Measurements from ENCODE around the gene CBARP. TPM values are rescaled to one million over a fixed set of nuclear protein-coding genes. Genes with fewer than 3 reads are reported as not detected.
A peak's percentile ranks its signal among the peaks of the same experiment; 100 is the strongest.

CBARP gene
- total and polyA plus RNA-seq, 2 of the 4 experiments (the other 2 are of a cell fraction) = 0.18 to 3.9 TPM

GRCh38 chr19:1218751-1219567 lies 18.8 kb downstream of the CBARP start (continued):
- no peak for TF ChIP-seq RFX5 (IDR thresholded peaks at IDR 0.05; ENCODE audit: low read depth, low read length)

GRCh38 chr19:1217366-1217765 lies 20.4 kb downstream of the CBARP start:
- POLR2A ChIA-PET (ENCODE audit: unreplicated experiment) = no interaction called here
- ATAC-seq (ENCODE audit: low read depth) (no peak), DNase-seq (no peak)
- Histone ChIP-seq H3K9me3 (ENCODE audit: control insufficient read depth, insufficient read depth, low read length) (no peaks in the 10 kb centered on the region), H3K4me1 (ENCODE audit: control insufficient read depth, insufficient read depth, low read length) (peaks cover 18% of the 10 kb centered on the region), H3K36me3 (ENCODE audit: control insufficient read depth, insufficient read depth, low read length) (peaks cover 27% of the 10 kb centered on the region; the same call in 1 of the 2 replicates), H4K8ac (ENCODE audit: low read depth in 2 of 2, low read length in 2 of 2) (no peak overlapping the region), H3K14ac (replicated peaks; ENCODE audit: low read depth, low read length) (no peak overlapping the region), H2BK120ac (ENCODE audit: low read depth, low read length) (no peak overlapping the region), H2BK20ac (ENCODE audit: low read depth, low read length) (no peak overlapping the region), H2BK15ac (ENCODE audit: low read depth, low read length) (no peak overlapping the region), H3K4me2 (ENCODE audit: low read depth, low read length) (no peak overlapping the region), H3K18ac (ENCODE audit: low read depth, low read length) (no peak overlapping the region), H3K9ac (ENCODE audit: low read depth, low read length) (no peak overlapping the region), H2AK5ac (ENCODE audit: low read depth, low read length) (peak overlapping the region; percentile 5; the same call in 1 of the 2 replicates), H3K9me1 (ENCODE audit: insufficient read depth, low read length) (peaks cover 15% of the 10 kb centered on the region), H2BK5ac (ENCODE audit: low read depth, low read length, poor library complexity, severe bottlenecking) (no peak overlapping the region), H2AFZ (replicated peaks; ENCODE audit: low read length, poor library complexity) (no peak overlapping the region), H4K20me1 (ENCODE audit: insufficient read depth, low read length) (peaks cover 57% of the 10 kb centered on the region), H3K56ac (ENCODE audit: extremely low read depth, insufficient read depth, low read length) (no peak overlapping the region), H3K23ac (ENCODE audit: low read depth, low read length) (no peak overlapping the region), H3K79me1 (ENCODE audit: low read depth in 1 of 2, low read length in 2 of 2) (peaks cover 18 to 77% of the 10 kb centered on the region in 2 experiments; a peak in 3 of 4 replicates), H3K4ac (ENCODE audit: low read depth, low read length) (no peak overlapping the region), H2AK9ac (replicated peaks; ENCODE audit: low read depth, low read length, poor library complexity) (no peak overlapping the region), H4K5ac (ENCODE audit: low read depth, low read length) (no peak overlapping the region), H3K27ac (ENCODE audit: insufficient read depth, low read length) (no peak overlapping the region), H3K4me3 (ENCODE audit: insufficient read depth, low read depth, low read length) (no peak overlapping the region), H3K27me3 (ENCODE audit: control insufficient read depth, insufficient read depth, low read length) (no peaks in the 10 kb centered on the region), H4K91ac (ENCODE audit: insufficient read depth, low read depth, low read length) (no peak overlapping the region)
- WGBS, 2 experiments (ENCODE audit: extremely low coverage in 2 of 2, insufficient read length in 1 of 2) = 93% methylated on average over 7 of the region's 15 CpGs; no CpG with 5 or more reads in 1 of the 2 experiments
- intact Hi-C loops (cut with micrococcal nuclease) = no loop called here
- dilution Hi-C loops (cut with HindIII; ENCODE audit: low sequenced_read_pairs, unreplicated experiment) = no loop called here
- CTCF ChIA-PET = interaction anchor here (0.6 kb wide), 1 partner anchor 18 kb away, joined by 4 read pairs; no protein-coding TSS in a partner anchor
- no TSS peak for BruUV-seq (replicated peaks)
- in situ Hi-C loops (cut with MboI; ENCODE audit: low sequenced_read_pairs) = no loop called here
- TF ChIP-seq RCOR1 (IDR thresholded peaks at IDR 0.05; ENCODE audit: insufficient replicate concordance, low read length) = no peak
- no peak for TF ChIP-seq RFX5 (IDR thresholded peaks at IDR 0.05; ENCODE audit: low read depth, low read length)
- TF ChIP-seq CHD1 (IDR thresholded peaks at IDR 0.05; ENCODE audit: low read depth, low read length) = no peak
- no peak for TF ChIP-seq CEBPB (IDR thresholded peaks at IDR 0.05; ENCODE audit: low read depth, low read length)
- TF ChIP-seq FOS (IDR thresholded peaks at IDR 0.05; ENCODE audit: low read depth, low read length) = no peak
- no peak for TF ChIP-seq MAZ (IDR thresholded peaks at IDR 0.05; ENCODE audit: borderline replicate concordance, low read depth, low read length)
- TF ChIP-seq, protein P1, sequence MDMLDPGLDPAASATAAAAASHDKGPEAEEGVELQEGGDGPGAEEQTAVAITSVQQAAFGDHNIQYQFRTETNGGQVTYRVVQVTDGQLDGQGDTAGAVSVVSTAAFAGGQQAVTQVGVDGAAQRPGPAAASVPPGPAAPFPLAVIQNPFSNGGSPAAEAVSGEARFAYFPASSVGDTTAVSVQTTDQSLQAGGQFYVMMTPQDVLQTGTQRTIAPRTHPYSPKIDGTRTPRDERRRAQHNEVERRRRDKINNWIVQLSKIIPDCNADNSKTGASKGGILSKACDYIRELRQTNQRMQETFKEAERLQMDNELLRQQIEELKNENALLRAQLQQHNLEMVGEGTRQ (IDR thresholded peaks at IDR 0.05; ENCODE audit: low read depth, low read length) = no peak
- no peak for TF ChIP-seq MAFK (IDR thresholded peaks at IDR 0.05; ENCODE audit: low read depth, low read length)
- TF ChIP-seq SMC3 (IDR thresholded peaks at IDR 0.05; ENCODE audit: low read depth, low read length) = no peak
- no peak for TF ChIP-seq NFE2L2 (IDR thresholded peaks at IDR 0.05; ENCODE audit: low read depth, low read length)
- no peak for TF ChIP-seq ELK1 (IDR thresholded peaks at IDR 0.05; ENCODE audit: borderline replicate concordance, low read depth, low read length)
- no peak for TF ChIP-seq BHLHE40 (IDR thresholded peaks at IDR 0.05; ENCODE audit: low read depth, low read length)
